GM12878 (cell line): Measurements from ENCODE around the gene STPG1. TPM values are rescaled to one million over a fixed set of nuclear protein-coding genes. Genes with fewer than 3 reads are reported as not detected.

ENCODE experiments used
- ATAC-seq: fragments of 200-7000 bp; cut with Tn5 transposase; 3 replicates; pipeline ENCODE4 v1.9.1; 2020; ENCODE audit warnings: mild to moderate bottlenecking, moderate library complexity
- BruUV-seq: library from RNA; stranded (reverse); fragments of 400-500 nt; replicated peaks from 2 replicates; lab custom pipeline; 2021; lab: Mats Ljungman, UMichigan
- CTCF ChIA-PET: fragments of 300-600 bp; sonication (Branson Sonifier 250); formaldehyde crosslinking; extraction: SDS; loops from one replicate; lab custom pipeline; 2021; ENCODE audit warnings: inconsistent platforms; lab: Yijun Ruan, JAX
- POLR2A ChIA-PET: fragments of 350-600 bp; formaldehyde crosslinking; extraction: SDS; loops from one replicate; lab custom pipeline; 2021; ENCODE audit warnings: inconsistent platforms; lab: Charles Lee
- RAD21 ChIA-PET: fragments of 300-600 bp; sonication (Branson Sonifier 250); formaldehyde crosslinking; loops from one replicate; lab custom pipeline; 2023; ENCODE audit warnings: antibody characterized with exemption; ENCODE audit not compliant: unreplicated experiment; lab: Charles Lee
- SMC1A ChIA-PET: fragments of 300-600 bp; sonication (Branson Sonifier 250); formaldehyde crosslinking; loops from one replicate; lab custom pipeline; 2023; ENCODE audit not compliant: unreplicated experiment, uncharacterized antibody; lab: Charles Lee
- DNase-seq: peaks from one replicate; pipeline ENCODE4 v3.0.0-alpha.2; 2011; ENCODE audit warnings: low read depth, low spot score
- FAIRE-seq: peaks from 3 replicates; lab custom pipeline; 2011; peaks lifted over from hg19 to GRCh38; lab: Jason Lieb, UNC
- H2AFZ ChIP-seq: 2 replicates; pipeline ENCODE4 v1.6.0; 2011; ENCODE audit warnings: low read depth, low read length, control low read depth; ENCODE audit not compliant: control insufficient read depth
- H3K27ac ChIP-seq: 2 replicates; pipeline ENCODE4 v1.5.1; 2011; ENCODE audit warnings: control low read depth; ENCODE audit not compliant: control insufficient read depth, insufficient read depth
- H3K27me3 ChIP-seq, 2 experiments: replicated peaks in 1 of 2; 2 replicates each; pipeline versions ENCODE4 v1.6.0 to v1.6.1; 2011; ENCODE audit warnings: low read length in 1 of 2; ENCODE audit not compliant: control insufficient read depth in 2 of 2, insufficient read depth in 2 of 2
- H3K36me3 ChIP-seq, 2 experiments: 2 replicates each; pipeline ENCODE4 v1.5.1; 2011; ENCODE audit warnings: low read length in 1 of 2; ENCODE audit not compliant: control insufficient read depth in 2 of 2, insufficient read depth in 2 of 2
- H3K4me1 ChIP-seq: 2 replicates; pipeline ENCODE4 v1.6.1; 2011; ENCODE audit warnings: mild to moderate bottlenecking, low read length, moderate library complexity, mixed read lengths; ENCODE audit not compliant: control insufficient read depth, insufficient read depth
- H3K4me2 ChIP-seq: 2 replicates; pipeline ENCODE4 v1.6.0; 2011; ENCODE audit warnings: control low read depth; ENCODE audit not compliant: control insufficient read depth, insufficient read depth
- H3K4me3 ChIP-seq: fragments of 200-600 bp; sonication (generic); 2 replicates; pipeline ENCODE4 v1.5.1; 2016
- H3K79me2 ChIP-seq: 2 replicates; pipeline ENCODE4 v1.6.0; 2011; ENCODE audit warnings: low read length; ENCODE audit not compliant: control insufficient read depth, insufficient read depth
- H3K9ac ChIP-seq: 2 replicates; pipeline ENCODE4 v1.8.0; 2011; ENCODE audit warnings: low read length, control low read depth, mixed read lengths; ENCODE audit not compliant: control insufficient read depth, insufficient read depth
- H3K9me3 ChIP-seq: replicated peaks from 3 replicates; pipeline ENCODE4 v1.5.1; 2011; ENCODE audit warnings: mild to moderate bottlenecking, low read length; ENCODE audit not compliant: control insufficient read depth, insufficient read depth
- H4K20me1 ChIP-seq: 2 replicates; pipeline ENCODE4 v1.6.0; 2011; ENCODE audit not compliant: control insufficient read depth, insufficient read depth
- ASH2L ChIP-seq: fragments of 300-600, 200-600 bp; sonication (generic); IDR thresholded peaks from 2 replicates; pipeline ENCODE4 v1.6.1; 2017; ENCODE audit warnings: low read depth, mild to moderate bottlenecking, borderline replicate concordance
- BHLHE40 ChIP-seq, 2 experiments: fragments of 450-650 bp in 1 of 2; IDR thresholded peaks; 2 replicates each; pipeline ENCODE4 v1.6.1; 2011 to 2017; ENCODE audit warnings: low read depth in 2 of 2, borderline replicate concordance in 1 of 2, improper control_type of control experiment in 1 of 2, low read length in 1 of 2, mild to moderate bottlenecking in 1 of 2
- CHD2 ChIP-seq: IDR thresholded peaks from 2 replicates; pipeline ENCODE4 v1.6.1; 2011; ENCODE audit warnings: low read depth, low read length, improper control_type of control experiment, borderline replicate concordance
- IRF5 ChIP-seq: fragments of 450-650 bp; IDR thresholded peaks from 2 replicates; pipeline ENCODE4 v1.6.1; 2017; ENCODE audit warnings: borderline replicate concordance
- MTA3 ChIP-seq: IDR thresholded peaks from 2 replicates; pipeline ENCODE4 v1.6.1; 2012; ENCODE audit warnings: low read length, inconsistent platforms, borderline replicate concordance
- POLR2AphosphoS2 ChIP-seq: IDR thresholded peaks from 2 replicates; pipeline ENCODE4 v1.6.1; 2011; ENCODE audit warnings: low read depth, mild to moderate bottlenecking, low read length, improper control_type of control experiment, moderate library complexity
- RELA ChIP-seq: fragments of 450-650 bp; IDR thresholded peaks from 2 replicates; pipeline ENCODE4 v1.8.0; 2014; ENCODE audit warnings: borderline replicate concordance; ENCODE audit not compliant: partially characterized antibody
- ZNF384 ChIP-seq: IDR thresholded peaks from 2 replicates; pipeline ENCODE4 v1.6.1; 2012; ENCODE audit warnings: low read depth, mild to moderate bottlenecking, low read length, improper control_type of control experiment, borderline replicate concordance
- WGBS: methylation state at CpG from one replicate; pipeline ENCODE4 v1.1.6; 2016; ENCODE audit warnings: low lambda C conversion rate; ENCODE audit not compliant: insufficient replicate concordance, insufficient coverage; ENCODE audit errors: missing lambda C conversion rate; 5-methylcytosine and 5-hydroxymethylcytosine counted together
- in situ Hi-C: fragments of 300-500 bp; cut with MboI; formaldehyde crosslinking; loops from 9 replicates; pipeline ENCODE4 v1.14.3; 2018; ENCODE audit warnings: mixed read lengths
- intact Hi-C: fragments of 100-400 bp; cut with micrococcal nuclease; formaldehyde crosslinking; loops from one replicate; pipeline ENCODE4 v1.14.2; 2022; ENCODE audit not compliant: unreplicated experiment
- polyA plus RNA-seq, 11 experiments: library from polyadenylated mRNA; depleted of rRNA in 4 of 11; unstranded in 6 of 11; stranded (reverse) in 5 of 11; fragments of >200 nt; fragmentation: Nextera tagmentation in 4 of 11; fragmentation: Illumina TruSeq in 1 of 11; extraction: Ambion mirVana in 4 of 11; extraction: Trizol in 1 of 11; gene quantifications; 1 replicate in 1 of 11; 2 replicates in 10 of 11; pipeline versions ENCODE4 v1.2.1 to v1.2.3, GENCODE V29; 2011 to 2016; ENCODE audit warnings: inconsistent platforms in 2 of 11, missing spikeins in 2 of 11, low read depth in 1 of 11
- total RNA-seq, 4 experiments: library from RNA; depleted of rRNA in 3 of 4; stranded (reverse); fragments of >200 nt in 3 of 4; fragmentation: Illumina TruSeq in 1 of 4; extraction: Trizol in 1 of 4; gene quantifications; 2 replicates each; pipeline versions ENCODE4 v1.2.1 to v1.2.3, GENCODE V29; 2013 to 2021

Gene STPG1
- total and polyA plus RNA-seq, 10 of the 15 experiments (the other 5 are each of a cell fraction or from before 2014, with no cell fraction given), result 0.22 to 2.6 (median 0.73) TPM

DNA sequence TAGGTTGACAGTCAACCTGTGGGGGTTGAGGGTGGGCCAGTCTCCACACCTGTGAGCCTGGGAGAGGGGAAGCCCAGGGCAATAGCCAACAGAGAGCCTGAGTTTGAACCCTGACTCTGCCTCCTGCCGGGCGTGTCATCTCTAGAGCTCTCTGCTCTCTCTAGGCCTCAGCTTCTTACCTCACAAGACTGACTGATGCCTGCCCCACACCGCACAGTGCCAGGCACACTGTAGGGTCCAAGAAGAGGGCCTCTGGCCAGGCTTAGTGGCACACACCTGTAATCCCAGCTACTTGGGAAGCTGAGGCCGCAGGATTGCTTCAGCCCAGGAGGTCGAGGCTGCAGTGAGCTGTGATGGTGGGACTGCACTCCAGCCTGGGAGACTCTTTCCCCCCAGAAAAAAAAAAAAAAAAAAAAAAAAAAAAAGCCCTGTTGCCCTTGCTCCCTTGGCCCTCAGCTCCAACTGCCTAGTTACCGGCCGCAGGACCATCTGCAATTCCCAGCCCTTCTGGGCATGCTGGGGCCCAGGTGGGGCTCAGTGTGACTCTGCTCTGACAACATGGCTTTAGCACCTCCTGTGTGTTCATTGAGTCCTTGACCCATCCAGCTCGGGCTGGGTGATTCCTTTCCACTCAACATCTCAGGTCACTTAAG, 69.4 kb downstream of the STPG1 start:
- Histone ChIP-seq H3K4me2 (no peak overlapping the region), H2AFZ (no peak overlapping the region), H3K4me3 (no peak overlapping the region), H3K27me3 (peaks cover 0 to 2% of the 10 kb centered on the region in 2 experiments; a peak in 3 of 4 replicates), H3K36me3 (no peaks in the 10 kb centered on the region), H3K9me3 (no peaks in the 10 kb centered on the region), H4K20me1 (peaks cover 2% of the 10 kb centered on the region; the same call in 1 of the 2 replicates), H3K4me1 (no peaks in the 10 kb centered on the region), H3K9ac (no peak overlapping the region), H3K79me2 (no peaks in the 10 kb centered on the region), H3K27ac (no peak overlapping the region)
- SMC1A ChIA-PET, result no interaction called here
- POLR2A ChIA-PET, result no interaction called here
- no peak for DNase-seq
- CTCF ChIA-PET, result no interaction called here
- 68% methylated on average over 8 of the region's 8 CpGs for WGBS
- RAD21 ChIA-PET, result no interaction called here
- intact Hi-C loops (no loop called here), in situ Hi-C loops (no loop called here)
- ATAC-seq, result no peak
- TF ChIP-seq CHD2, result no peak
- no peak for TF ChIP-seq POLR2AphosphoS2
- no peak for TF ChIP-seq IRF5
- TF ChIP-seq RELA, result no peak
- TF ChIP-seq MTA3, result no peak
- TF ChIP-seq BHLHE40 (IDR thresholded peaks at IDR 0.05; ENCODE audit: borderline replicate concordance in 1 of 2, low read depth in 2 of 2, low read length in 1 of 2), result no peak
- no peak for TF ChIP-seq ZNF384
- TF ChIP-seq ASH2L, result no peak
- no TSS peak for BruUV-seq
- FAIRE-seq, result no peak
